ENCODE measurements around the gene GSK3B. TPM values are rescaled to one million over a fixed set of nuclear protein-coding genes. Genes with fewer than 3 reads are reported as not detected.

GSK3B gene
- total and polyA plus RNA-seq, 2 experiments from 2014 or later: 29.0 to 45.3 TPM

DNA sequence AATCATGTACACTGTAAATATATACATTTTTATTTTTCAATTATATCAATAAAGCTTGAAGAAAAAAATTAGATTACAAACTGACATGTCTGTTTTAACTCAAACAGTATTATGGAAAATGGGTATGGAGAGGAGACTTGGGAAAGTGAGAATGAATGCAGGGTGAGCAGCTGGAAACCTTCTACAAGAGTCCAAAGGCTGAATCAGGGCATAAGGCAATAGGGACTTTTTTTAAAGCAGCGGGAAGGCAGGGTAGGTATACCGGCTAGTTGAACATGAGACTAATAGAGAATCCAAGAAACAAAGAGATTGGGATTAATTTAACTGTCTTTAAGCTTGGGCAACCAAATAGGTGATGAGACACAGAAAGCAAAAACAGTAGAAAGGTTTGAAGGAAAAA lies 167.1 kb downstream of the GSK3B start:
- H3K4me1 ChIP-seq (ENCODE audit: insufficient read depth): no peaks in the 10 kb centered on the region
- H4K20me1 ChIP-seq (replicated peaks; ENCODE audit: insufficient read depth): peaks cover 7% of the 10 kb centered on the region
- no peaks in the 10 kb centered on the region for H3K36me3 Mint-ChIP-seq (ENCODE audit: low read depth)
- H3K27me3 ChIP-seq (ENCODE audit: insufficient read depth): no peaks in the 10 kb centered on the region
- H3K27me3 Mint-ChIP-seq (ENCODE audit: insufficient read depth, low read depth, poor library complexity): no peaks in the 10 kb centered on the region
- ATAC-seq (no peak), DNase-seq (ENCODE audit: low spot score) (no peak)
- H3K36me3 ChIP-seq (ENCODE audit: insufficient read depth): no peaks in the 10 kb centered on the region
- no peaks in the 10 kb centered on the region for H3F3A ChIP-seq (replicated peaks; ENCODE audit: low read depth)
- TF ChIP-seq EZH2phosphoT487 (IDR thresholded peaks at IDR 0.05; ENCODE audit: unreplicated experiment) (no peak), NANOG (IDR thresholded peaks at IDR 0.05; ENCODE audit: borderline replicate concordance) (no peak), CREB1 (CRISPR knock-in tag; IDR thresholded peaks at IDR 0.05; ENCODE audit: low read depth) (no peak), ZNF331 (CRISPR knock-in tag; IDR thresholded peaks at IDR 0.05; ENCODE audit: low read depth) (no peak), EZH2 (IDR thresholded peaks at IDR 0.05; ENCODE audit: low read depth, unreplicated experiment) (no peak), ZNF462 (CRISPR knock-in tag; IDR thresholded peaks at IDR 0.05) (no peak), CTCF (conservative IDR thresholded peaks at IDR 0.05; ENCODE audit: low read depth in 2 of 2) (no peak), POLR2AphosphoS5 (IDR thresholded peaks at IDR 0.05; ENCODE audit: low read depth) (no peak), STAT1 (IDR thresholded peaks at IDR 0.05; ENCODE audit: unreplicated experiment) (no peak)
- TF ChIP-seq, protein P1, sequence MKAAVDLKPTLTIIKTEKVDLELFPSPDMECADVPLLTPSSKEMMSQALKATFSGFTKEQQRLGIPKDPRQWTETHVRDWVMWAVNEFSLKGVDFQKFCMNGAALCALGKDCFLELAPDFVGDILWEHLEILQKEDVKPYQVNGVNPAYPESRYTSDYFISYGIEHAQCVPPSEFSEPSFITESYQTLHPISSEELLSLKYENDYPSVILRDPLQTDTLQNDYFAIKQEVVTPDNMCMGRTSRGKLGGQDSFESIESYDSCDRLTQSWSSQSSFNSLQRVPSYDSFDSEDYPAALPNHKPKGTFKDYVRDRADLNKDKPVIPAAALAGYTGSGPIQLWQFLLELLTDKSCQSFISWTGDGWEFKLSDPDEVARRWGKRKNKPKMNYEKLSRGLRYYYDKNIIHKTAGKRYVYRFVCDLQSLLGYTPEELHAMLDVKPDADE (IDR thresholded peaks at IDR 0.05): no peak
- H3K4me3 Mint-ChIP-seq: no peak overlapping the region
- H3K4me3 ChIP-seq: no peak overlapping the region
- 0 out of 2 replicates have a peak, but pooled peaks cover 4% of the 10 kb centered on the region for H3K9me2 ChIP-seq (ENCODE audit: insufficient read depth)
- no peak overlapping the region for H3K4me2 ChIP-seq
- H3K27ac Mint-ChIP-seq: no peak overlapping the region
- H3K79me2 ChIP-seq (replicated peaks; ENCODE audit: insufficient read depth): peaks cover 67% of the 10 kb centered on the region
- no peak overlapping the region for H2AFZ ChIP-seq
- no peaks in the 10 kb centered on the region for H3K4me1 Mint-ChIP-seq
- no peak overlapping the region for H3K27ac ChIP-seq (ENCODE audit: low read depth)
- no peaks in the 10 kb centered on the region for H3K9me3 Mint-ChIP-seq

Measured in GM23338 (cell line).